KMS-11 (cell line): ENCODE data around the gene RASGRF2.

Experiments
- H2AFZ ChIP-seq: fragments of 200-600 bp; sonication (generic); 2 replicates; pipeline ENCODE4 v1.6.1; 2016; ENCODE audit warnings: antibody characterized with exemption, mixed run types, low read depth
- H3K27ac ChIP-seq: fragments of 200-600 bp; sonication (generic); 2 replicates; pipeline ENCODE4 v1.6.1; 2016; ENCODE audit warnings: mild to moderate bottlenecking, mixed run types
- H3K27me3 ChIP-seq: fragments of 200-600 bp; sonication (generic); 2 replicates; pipeline ENCODE4 v1.6.1; 2017; ENCODE audit warnings: mild to moderate bottlenecking, low read depth, mixed run types, moderate library complexity; ENCODE audit not compliant: insufficient read depth
- H3K36me3 ChIP-seq: fragments of 200-600 bp; sonication (generic); 2 replicates; pipeline ENCODE4 v1.6.1; 2017; ENCODE audit warnings: mild to moderate bottlenecking, mixed run types; ENCODE audit not compliant: insufficient read depth
- H3K4me1 ChIP-seq: fragments of 200-600 bp; sonication (generic); 2 replicates; pipeline ENCODE4 v1.6.1; 2016; ENCODE audit warnings: mild to moderate bottlenecking, low read depth, mixed run types; ENCODE audit not compliant: poor library complexity, severe bottlenecking
- H3K4me2 ChIP-seq: fragments of 200-600 bp; sonication (generic); 2 replicates; pipeline ENCODE4 v1.7.0; 2016; ENCODE audit warnings: mild to moderate bottlenecking, mixed run types
- H3K4me3 ChIP-seq: fragments of 200-600 bp; sonication (generic); IDR thresholded peaks from 2 replicates; pipeline ENCODE4 v1.6.1; 2017; ENCODE audit warnings: low read depth, low read length, mixed read lengths; ENCODE audit not compliant: insufficient read depth
- H3K79me2 ChIP-seq: fragments of 200-600 bp; sonication (generic); 2 replicates; pipeline ENCODE4 v1.6.1; 2016; ENCODE audit warnings: low read depth, mixed run types; ENCODE audit not compliant: insufficient read depth
- H3K9ac ChIP-seq: fragments of 200-600 bp; sonication (generic); 2 replicates; pipeline ENCODE4 v1.6.1; 2016; ENCODE audit warnings: mild to moderate bottlenecking, mixed run types
- H4K20me1 ChIP-seq: fragments of 200-600 bp; sonication (generic); 2 replicates; pipeline ENCODE4 v1.6.1; 2016; ENCODE audit warnings: mild to moderate bottlenecking, mixed run types; ENCODE audit not compliant: insufficient read depth
- TF ChIP-seq, protein P1 (sequence below): fragments of 200-600 bp; sonication (generic); conservative IDR thresholded peaks from 2 replicates; pipeline ENCODE4 v1.6.1; 2017; ENCODE audit warnings: low read depth, mild to moderate bottlenecking, antibody characterized with exemption, low read length, moderate library complexity, mixed read lengths

RASGRF2 gene

DNA sequence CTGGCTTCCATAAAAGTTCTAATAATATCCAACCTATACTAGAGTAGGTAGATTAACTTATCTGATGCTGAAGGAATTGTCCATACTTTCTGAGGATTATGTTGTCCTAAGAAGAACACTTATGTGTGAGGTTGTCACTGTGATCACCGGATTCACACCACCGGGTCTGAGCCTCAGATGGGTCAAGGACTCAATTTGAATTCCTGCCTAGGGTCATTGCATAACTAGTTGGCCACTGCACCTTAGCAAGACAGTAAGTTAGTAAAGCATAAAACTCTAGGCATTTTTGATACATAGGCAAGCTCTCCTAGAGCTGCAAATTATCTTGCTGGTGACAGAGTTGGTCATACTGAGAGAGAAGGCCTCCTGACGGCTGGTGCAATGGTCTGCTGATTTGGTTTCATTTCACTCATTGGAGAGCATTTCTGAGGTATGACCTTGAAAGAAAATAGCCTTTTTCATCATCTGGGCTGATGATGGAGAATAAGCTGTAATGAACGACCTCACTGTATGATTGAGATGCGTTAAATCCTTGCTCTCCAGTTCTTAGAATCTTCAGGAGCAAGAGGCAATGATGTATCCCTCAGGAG, 200.9 kb downstream of the RASGRF2 start:
- Histone ChIP-seq H3K27me3 (no peaks in the 10 kb centered on the region), H3K79me2 (no peaks in the 10 kb centered on the region), H4K20me1 (no peaks in the 10 kb centered on the region), H2AFZ (no peak overlapping the region), H3K4me1 (no peaks in the 10 kb centered on the region), H3K9ac (no peak overlapping the region), H3K4me3 (no peak overlapping the region), H3K36me3 (no peaks in the 10 kb centered on the region), H3K4me2 (no peak overlapping the region), H3K27ac (no peak overlapping the region)
- TF ChIP-seq, protein P1, sequence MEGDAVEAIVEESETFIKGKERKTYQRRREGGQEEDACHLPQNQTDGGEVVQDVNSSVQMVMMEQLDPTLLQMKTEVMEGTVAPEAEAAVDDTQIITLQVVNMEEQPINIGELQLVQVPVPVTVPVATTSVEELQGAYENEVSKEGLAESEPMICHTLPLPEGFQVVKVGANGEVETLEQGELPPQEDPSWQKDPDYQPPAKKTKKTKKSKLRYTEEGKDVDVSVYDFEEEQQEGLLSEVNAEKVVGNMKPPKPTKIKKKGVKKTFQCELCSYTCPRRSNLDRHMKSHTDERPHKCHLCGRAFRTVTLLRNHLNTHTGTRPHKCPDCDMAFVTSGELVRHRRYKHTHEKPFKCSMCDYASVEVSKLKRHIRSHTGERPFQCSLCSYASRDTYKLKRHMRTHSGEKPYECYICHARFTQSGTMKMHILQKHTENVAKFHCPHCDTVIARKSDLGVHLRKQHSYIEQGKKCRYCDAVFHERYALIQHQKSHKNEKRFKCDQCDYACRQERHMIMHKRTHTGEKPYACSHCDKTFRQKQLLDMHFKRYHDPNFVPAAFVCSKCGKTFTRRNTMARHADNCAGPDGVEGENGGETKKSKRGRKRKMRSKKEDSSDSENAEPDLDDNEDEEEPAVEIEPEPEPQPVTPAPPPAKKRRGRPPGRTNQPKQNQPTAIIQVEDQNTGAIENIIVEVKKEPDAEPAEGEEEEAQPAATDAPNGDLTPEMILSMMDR = no peak

DNA sequence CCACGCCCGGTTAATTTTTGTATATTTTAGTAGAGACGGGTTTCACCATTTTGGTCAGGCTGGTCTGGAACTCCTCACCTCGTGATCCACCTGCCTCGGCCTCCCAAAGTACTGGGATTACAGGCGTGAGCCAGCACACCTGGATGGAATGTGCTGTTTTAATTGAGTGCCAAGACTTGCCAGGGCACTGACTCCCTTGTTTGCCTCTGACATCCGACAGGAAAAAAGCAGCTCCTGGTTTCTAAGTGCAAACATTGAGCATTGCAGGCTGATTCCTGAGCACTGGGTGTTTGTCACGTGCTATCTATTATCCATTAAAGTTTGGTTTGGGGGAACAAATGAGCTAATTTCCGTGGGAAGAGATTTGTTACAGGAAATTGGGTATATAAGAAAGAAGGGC, 202.3 kb downstream of the RASGRF2 start:
- no peak overlapping the region for H3K4me3 ChIP-seq
- H3K36me3 ChIP-seq = no peaks in the 10 kb centered on the region
- H3K79me2 ChIP-seq = no peaks in the 10 kb centered on the region
- no peaks in the 10 kb centered on the region for H3K27me3 ChIP-seq
- TF ChIP-seq, protein P1 = no peak
- H4K20me1 ChIP-seq = no peaks in the 10 kb centered on the region
- H3K9ac ChIP-seq = no peak overlapping the region
- H3K4me1 ChIP-seq = no peaks in the 10 kb centered on the region
- no peak overlapping the region for H3K27ac ChIP-seq
- no peak overlapping the region for H3K4me2 ChIP-seq
- H2AFZ ChIP-seq = no peak overlapping the region

DNA sequence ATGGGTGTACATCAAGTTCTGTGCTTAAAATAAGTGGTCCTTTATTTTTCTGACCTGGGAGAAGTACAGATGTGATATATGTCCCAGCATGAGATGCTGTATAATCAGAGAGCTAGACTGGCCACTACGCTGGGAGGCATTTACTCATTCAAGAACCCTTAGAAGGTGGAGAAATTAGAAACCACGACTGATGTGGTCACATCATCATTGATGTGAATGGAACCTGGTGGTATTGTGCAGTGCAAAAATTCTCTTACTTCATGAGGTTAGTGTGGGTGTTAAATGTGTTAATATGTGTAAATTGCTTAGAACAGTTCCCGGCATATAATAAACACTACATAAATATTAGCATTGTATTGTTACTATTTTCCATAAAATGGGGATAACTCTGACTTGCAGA, 203.5 kb downstream of the RASGRF2 start:
- H3K27me3 ChIP-seq = no peaks in the 10 kb centered on the region
- H3K4me3 ChIP-seq = no peak overlapping the region
- H2AFZ ChIP-seq = no peak overlapping the region
- no peaks in the 10 kb centered on the region for H3K79me2 ChIP-seq
- no peaks in the 10 kb centered on the region for H3K4me1 ChIP-seq
- no peak overlapping the region for H3K27ac ChIP-seq
- H3K36me3 ChIP-seq = no peaks in the 10 kb centered on the region
- TF ChIP-seq, protein P1 = no peak
- no peak overlapping the region for H3K9ac ChIP-seq
- no peak overlapping the region for H3K4me2 ChIP-seq
- no peaks in the 10 kb centered on the region for H4K20me1 ChIP-seq

DNA sequence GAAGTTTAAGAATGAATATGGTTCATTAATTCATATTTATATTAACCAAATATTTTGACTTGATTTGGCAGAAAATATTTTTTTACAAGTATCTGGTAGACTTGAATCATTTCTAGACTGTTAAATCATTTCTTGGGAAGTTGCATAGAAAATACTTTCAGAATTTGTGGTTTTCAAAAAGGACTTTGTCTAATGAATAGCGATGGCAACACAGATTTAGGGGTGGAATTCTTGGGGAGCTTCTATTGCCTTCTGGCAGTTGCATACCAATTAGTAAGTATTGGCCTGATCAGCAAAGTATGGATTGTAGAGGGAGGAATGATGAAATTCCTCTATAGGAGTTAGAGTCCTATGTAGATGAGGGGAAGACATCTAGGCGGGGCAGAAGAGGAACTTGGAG, 204.3 kb downstream of the RASGRF2 start:
- Histone ChIP-seq H3K4me3 (no peak overlapping the region), H2AFZ (no peak overlapping the region), H3K4me2 (no peak overlapping the region), H3K27ac (no peak overlapping the region), H3K4me1 (no peaks in the 10 kb centered on the region), H3K9ac (no peak overlapping the region), H4K20me1 (no peaks in the 10 kb centered on the region), H3K79me2 (no peaks in the 10 kb centered on the region), H3K27me3 (no peaks in the 10 kb centered on the region), H3K36me3 (no peaks in the 10 kb centered on the region)
- TF ChIP-seq, protein P1 = no peak
